Ovary (tissue), 3 donors: ENCODE data around the gene CD200R1.

Experiments used
- CTCF ChIP-seq, 3 donors: fragments of 450-650 bp in 2 of 3; fragments of 200-600 bp in 1 of 3; IDR thresholded peaks; one replicate each; pipeline versions ENCODE4 v1.5.1 to v1.8.0; 2016 to 2022; ENCODE audit warnings: antibody characterized with exemption in 3 of 3, mild to moderate bottlenecking in 1 of 3
- POLR2A ChIP-seq: fragments of 450-650 bp; IDR thresholded peaks from one replicate; pipeline ENCODE4 v1.6.1; 2017; ENCODE audit warnings: antibody characterized with exemption, mild to moderate bottlenecking, moderate library complexity
- donor health status: DM: no; HTN: no; CAD: no.

GRCh38 chr3:112973325-112974177, 1.4 kb downstream of the CD200R1 start:
- TF ChIP-seq CTCF (IDR thresholded peaks at IDR 0.05) = no peak
- TF ChIP-seq POLR2A = no peak
